HEK293 (cell line): Measurements from ENCODE around the gene WDR7.

Source experiments
- BCL11A ChIP-seq: fragments of 450-650 bp; formaldehyde crosslinking; IDR thresholded peaks from 2 replicates; pipeline ENCODE4 v1.5.1; 2016; ENCODE audit warnings: low read depth, missing biosample characterization, missing genetic modification characterization
- FEZF1 ChIP-seq: fragments of 450-650 bp; formaldehyde crosslinking; IDR thresholded peaks from 2 replicates; pipeline ENCODE4 v1.5.1; 2016; ENCODE audit warnings: missing biosample characterization, missing genetic modification characterization
- ZBTB7A ChIP-seq: fragments of 450-650 bp; formaldehyde crosslinking; IDR thresholded peaks from 2 replicates; pipeline ENCODE4 v1.5.1; 2016; ENCODE audit warnings: low read depth, missing biosample characterization, missing genetic modification characterization
- TF ChIP-seq, protein P1 (sequence below): fragments of 450-650 bp; formaldehyde crosslinking; IDR thresholded peaks from 2 replicates; pipeline ENCODE4 v1.5.1; 2016; ENCODE audit warnings: missing biosample characterization, missing genetic modification characterization
- TF ChIP-seq, protein P2 (sequence below): fragments of 450-650 bp; formaldehyde crosslinking; IDR thresholded peaks from 2 replicates; pipeline ENCODE4 v1.5.1; 2016; ENCODE audit warnings: missing biosample characterization, missing genetic modification characterization

DNA sequence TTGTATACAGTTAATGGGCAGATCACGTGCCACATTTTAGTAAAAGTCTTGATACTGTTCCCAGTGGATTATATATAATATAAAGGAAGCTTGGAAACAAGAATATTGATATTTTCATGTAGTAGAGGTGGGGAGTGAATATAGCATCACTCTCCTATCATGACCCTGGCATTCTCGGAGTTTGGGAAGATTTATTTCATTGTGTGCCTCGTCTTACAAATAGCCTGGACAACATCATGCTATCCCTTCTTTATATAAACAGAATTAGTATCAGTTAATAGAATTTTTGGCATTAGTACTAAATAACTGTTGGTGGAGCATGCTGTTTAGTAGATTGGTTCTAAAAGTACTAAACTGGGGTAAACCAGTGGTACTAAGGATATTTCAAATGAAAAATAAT lies 283.7 kb downstream of the WDR7 start:
- TF ChIP-seq, protein P1, sequence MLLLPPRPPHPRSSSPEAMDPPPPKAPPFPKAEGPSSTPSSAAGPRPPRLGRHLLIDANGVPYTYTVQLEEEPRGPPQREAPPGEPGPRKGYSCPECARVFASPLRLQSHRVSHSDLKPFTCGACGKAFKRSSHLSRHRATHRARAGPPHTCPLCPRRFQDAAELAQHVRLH (tag by site-specific recombination) = no peak
- TF ChIP-seq ZBTB7A (tag by site-specific recombination) (no peak), FEZF1 (tag by site-specific recombination) (no peak), BCL11A (no peak)
- TF ChIP-seq, protein P2, sequence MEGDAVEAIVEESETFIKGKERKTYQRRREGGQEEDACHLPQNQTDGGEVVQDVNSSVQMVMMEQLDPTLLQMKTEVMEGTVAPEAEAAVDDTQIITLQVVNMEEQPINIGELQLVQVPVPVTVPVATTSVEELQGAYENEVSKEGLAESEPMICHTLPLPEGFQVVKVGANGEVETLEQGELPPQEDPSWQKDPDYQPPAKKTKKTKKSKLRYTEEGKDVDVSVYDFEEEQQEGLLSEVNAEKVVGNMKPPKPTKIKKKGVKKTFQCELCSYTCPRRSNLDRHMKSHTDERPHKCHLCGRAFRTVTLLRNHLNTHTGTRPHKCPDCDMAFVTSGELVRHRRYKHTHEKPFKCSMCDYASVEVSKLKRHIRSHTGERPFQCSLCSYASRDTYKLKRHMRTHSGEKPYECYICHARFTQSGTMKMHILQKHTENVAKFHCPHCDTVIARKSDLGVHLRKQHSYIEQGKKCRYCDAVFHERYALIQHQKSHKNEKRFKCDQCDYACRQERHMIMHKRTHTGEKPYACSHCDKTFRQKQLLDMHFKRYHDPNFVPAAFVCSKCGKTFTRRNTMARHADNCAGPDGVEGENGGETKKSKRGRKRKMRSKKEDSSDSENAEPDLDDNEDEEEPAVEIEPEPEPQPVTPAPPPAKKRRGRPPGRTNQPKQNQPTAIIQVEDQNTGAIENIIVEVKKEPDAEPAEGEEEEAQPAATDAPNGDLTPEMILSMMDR = no peak
